HG02885 (cell line): Measurements from ENCODE around the gene SMIM12.
"Not testable (repeated sequence)": the region's sequence is repeated elsewhere in the genome, so short reads cannot be mapped to it uniquely, and the experiment has no call there.

Experiments
- ATAC-seq: cut with Tn5 transposase; IDR thresholded peaks from one replicate; pipeline ENCODE4 v1.9.1; 2021; ENCODE audit warnings: mild to moderate bottlenecking; ENCODE audit not compliant: unreplicated experiment, poor library complexity

The SMIM12 gene

DNA sequence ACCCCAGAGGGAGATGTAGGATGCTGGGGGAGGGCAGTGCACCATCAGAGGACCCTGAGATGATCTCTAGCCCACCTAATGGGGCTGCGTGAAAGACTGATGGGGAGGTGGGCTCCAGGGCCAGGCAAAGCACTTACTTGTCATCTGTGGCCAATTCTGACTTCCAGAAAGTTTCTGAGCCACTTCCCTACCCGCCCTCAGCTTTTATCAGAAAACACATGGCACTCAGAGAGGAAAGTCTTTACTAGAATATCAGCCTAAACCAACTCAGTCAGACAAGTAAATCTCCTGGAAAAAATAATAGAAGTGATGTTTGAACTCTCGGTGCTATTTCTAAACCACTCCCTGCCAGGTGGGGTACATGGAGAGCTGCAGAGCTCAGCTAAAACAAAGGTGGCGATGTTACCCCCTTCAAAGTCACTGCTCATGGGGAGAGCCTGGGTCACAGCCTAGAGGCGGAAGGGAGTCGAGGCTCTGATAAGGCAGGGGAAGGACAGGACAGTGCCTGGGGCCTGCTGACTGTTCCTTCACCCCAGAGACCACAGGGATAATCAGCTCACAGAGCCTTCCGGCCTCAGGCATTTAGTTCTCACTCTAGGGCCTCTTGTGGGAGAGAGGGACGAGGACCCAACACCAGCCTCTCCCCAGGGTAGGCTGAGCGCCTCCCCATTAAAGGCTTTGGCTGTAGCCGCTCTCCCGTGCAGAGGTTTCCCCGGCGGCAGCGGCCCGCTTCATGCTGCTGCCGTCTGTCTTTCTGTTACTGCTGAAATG, 14.2 kb downstream of the SMIM12 start:
- no peak for ATAC-seq

DNA sequence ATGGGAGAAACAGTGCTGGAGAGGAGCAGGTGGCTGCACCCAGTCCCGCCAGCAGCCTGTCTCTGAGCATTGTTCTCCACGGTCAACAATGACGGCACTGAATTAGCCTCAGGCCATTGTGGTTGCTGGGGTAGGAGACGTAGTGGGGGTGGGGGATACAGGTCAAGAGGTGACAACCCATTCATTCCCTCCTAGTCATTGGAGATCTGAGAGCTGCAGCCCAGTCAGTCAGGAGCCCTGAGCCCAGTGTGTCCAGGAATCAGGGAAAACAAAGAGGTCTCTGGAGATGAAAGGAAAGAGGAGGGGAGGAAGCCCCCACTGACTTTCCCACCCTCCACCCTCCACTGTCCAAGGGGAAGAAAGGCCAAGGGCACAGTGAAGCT, 15.3 kb downstream of the SMIM12 start:
- no peak for ATAC-seq

DNA sequence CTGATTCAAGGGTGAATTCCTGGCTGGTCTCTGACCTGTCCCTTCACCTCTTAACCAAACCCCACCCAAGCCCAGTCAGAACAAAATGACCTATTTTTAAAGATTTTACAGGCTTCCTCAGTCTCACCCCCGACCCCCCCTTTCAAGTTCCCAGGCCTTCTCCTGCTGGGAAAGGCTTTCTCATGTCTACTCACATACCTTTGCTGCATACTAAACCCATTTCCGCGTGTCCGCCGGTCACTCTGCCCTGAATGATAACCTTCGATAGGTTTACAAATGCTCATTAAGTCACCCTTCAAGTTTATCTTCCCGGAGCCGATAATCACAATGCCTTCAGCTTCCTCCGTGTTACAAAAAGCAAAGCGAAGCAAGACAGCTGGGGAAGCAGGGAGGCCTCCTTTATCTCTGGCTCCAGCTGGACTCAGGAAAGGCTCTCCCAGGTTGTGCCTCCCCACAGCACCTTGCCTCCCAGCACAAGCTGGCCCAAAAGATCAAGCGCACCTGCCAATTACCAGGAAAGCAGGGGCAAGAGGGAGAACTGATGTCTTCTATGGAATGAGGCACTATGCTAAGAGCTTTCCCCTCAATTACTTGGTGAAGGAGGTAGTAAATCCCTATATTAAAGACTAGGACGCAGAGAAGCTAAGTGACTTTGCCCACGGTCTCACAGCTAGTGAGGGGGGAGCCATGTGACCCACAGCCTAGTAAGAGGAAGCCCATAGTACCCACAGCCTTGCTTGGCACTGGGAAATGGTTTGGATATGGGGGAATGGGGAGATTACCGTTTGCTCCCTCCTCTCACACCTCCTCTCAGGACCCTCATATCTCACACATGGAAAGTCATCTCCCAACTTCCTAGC, 15.9 kb downstream of the SMIM12 start:
- no peak for ATAC-seq

DNA sequence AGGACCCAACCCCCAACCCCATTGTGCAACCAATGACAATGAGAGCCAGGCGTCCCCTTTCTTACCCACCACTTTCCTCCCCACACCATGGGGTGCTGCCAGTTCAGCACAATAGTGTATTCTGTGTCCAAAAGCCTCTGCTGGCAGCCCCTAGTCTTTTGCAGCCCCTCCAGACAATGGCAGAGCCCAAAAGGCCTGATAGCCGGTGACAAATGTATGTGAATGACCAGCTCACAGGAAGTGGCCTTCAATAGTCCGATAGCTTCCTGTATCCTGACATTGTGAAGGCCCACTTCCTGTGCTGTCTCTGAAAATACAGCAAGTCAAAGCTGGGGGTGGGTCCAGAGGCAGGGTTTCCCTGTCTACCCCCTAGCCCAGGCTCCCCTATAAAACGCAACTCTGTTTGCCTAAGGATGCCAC, 16.6 kb downstream of the SMIM12 start:
- ATAC-seq = no peak

DNA sequence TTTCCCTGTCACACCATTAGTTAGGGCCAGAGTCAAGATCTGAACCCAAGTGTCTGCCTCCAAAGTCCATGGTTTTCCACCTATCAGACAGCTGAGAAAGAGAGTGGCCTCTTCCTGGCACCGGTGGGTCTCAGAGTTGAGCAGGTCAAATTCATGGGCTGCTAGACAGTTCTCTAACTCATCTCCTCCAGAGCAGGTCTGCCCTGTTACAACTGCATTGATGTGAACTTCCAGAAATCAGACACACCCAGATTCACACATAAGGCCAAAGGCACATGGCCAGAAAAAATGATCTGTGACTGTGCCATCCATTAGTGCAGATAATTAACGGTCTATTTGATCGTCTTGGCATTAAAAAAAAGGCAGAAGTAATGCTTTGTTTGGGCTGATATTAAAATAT, 17.5 kb downstream of the SMIM12 start:
- no peak for ATAC-seq

DNA sequence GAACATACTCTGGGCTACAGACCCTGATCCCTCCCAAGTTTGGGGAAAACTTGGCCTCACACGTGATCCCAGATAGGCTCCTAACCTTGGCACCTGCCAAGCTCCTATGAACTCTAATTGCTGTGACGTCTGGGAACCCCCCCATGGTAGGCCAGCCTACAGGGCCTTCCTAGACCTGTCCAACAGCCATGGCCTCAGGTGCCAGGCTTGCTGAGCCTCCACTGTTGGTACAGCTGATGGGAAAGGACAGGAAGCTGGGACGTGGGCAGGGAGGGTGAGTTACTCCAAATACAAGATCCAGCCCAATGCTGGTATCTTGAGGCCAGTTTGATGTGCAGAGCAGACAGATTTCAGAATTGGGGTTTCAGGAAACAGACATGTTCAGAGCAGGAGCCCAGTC, 19.1 kb downstream of the SMIM12 start:
- no peak for ATAC-seq

DNA sequence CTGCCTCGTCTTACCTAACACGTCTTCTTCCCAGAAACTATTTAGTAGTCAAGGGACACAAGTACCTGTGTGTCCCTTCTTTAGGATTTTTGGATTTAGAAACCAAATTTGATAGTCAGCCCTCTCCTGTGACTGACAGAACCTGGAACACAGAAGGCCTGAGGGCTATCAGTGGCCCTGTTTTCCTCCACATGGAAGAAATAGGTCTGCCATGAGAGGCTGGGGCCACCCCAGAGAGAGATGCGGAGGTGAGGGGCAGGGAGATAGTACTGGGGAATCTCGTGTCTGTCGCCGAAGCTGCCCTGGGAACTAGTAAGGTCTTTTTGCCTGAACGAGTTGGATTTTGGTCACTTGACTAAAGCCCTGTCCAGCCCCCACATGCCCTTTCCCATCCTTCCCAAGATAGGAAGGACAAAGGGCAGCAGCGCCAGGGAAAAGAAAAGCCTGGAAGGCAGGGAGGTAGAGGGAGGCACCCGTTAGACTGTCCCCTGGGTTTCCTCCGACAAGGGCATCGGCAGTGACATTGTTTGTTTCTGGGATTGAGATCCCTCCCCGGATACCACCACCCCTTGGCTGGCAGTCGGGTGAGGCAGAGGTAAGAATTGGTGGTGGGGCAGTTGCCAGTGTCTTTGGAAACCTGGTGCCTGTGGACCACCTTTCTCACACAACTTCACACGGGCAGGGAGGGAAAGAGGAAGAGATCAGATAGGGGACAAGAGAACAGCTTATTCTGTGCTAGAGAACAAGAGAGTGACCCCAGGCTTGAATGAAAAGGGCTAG, 19.8 kb downstream of the SMIM12 start:
- no peak for ATAC-seq

DNA sequence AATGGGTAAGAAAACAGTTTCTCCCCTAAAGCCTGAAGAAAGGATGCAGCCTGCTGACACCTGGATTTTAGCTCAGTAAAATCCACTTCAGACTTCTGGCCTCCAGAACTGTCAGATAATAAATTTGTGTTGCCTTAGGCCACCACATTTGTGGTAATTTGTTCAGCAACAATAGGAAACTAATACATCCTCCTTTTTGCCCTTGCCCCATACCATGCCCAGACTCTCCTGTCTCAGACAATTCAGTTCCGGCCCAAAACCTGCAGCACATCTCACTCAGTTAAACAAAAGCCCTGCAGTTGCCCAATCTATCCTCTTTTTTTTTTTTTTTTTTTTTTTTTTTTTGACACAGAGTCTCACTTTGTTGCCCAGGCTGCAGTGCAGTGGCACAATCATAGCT, 25.8 kb downstream of the SMIM12 start:
- no peak for ATAC-seq

DNA sequence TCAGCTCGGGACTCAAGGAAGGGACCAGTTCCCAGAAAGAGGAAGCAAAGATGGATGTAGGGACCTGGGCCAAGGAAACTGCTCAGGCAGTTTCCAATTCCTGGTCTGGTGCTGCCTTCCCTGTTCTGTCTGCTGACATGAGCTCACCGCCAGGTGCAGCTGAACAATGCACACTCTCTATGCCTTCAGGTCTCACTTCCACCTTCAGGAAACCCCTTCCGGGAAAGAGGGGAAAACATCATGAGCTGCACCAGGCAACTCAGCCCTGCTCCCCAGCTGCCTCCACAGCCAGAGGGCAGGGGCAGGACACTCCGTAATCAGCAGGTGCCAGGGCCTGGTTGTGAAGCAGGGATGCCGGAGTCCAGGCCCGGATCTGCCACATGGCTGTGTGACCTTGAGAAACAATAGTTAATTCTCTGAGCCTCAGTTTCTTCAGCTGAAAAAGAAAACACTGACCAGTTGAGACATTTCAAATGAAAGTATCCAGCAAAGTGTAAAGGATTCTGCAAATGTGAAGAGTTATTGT, 27.8 kb downstream of the SMIM12 start:
- no peak for ATAC-seq

DNA sequence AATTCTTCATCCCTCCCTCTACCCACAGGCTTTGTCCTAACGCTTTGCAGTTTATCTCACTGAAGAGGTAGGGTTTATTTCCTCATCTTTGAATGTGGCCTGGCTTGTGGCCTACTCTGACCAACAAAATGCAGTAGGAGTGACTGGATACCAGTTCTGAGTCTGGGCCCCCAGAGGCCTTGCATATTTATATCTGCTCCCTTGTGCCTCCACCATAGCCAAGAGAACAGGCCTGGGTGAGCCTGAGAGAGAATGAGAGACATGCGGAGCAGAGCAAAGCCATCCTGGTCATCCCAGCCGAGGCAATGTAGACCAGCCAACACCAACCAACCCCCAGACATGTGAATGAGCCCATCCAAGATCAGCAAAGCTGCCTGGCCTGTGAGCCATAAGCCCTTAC, 30.3 kb downstream of the SMIM12 start:
- ATAC-seq = no peak

DNA sequence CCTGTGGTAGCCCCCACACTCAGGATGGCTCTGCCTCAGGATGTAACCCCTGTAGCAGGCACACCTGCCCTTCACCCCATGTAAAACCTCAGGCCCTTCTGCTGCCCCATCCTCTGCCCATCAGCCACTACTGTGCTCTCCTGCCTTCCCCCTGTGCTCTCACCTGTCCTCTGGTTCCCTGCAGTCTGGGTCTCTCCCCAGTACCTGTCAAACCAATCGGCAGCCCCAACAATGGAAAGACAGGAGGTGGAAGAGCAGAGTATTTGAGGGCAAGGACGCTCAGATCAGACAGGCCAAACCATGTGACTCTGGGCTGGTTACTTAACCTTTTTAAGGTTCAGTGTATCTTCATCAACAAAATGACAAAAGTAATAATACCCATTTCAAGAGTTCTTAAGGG, 30.9 kb downstream of the SMIM12 start:
- no peak for ATAC-seq

DNA sequence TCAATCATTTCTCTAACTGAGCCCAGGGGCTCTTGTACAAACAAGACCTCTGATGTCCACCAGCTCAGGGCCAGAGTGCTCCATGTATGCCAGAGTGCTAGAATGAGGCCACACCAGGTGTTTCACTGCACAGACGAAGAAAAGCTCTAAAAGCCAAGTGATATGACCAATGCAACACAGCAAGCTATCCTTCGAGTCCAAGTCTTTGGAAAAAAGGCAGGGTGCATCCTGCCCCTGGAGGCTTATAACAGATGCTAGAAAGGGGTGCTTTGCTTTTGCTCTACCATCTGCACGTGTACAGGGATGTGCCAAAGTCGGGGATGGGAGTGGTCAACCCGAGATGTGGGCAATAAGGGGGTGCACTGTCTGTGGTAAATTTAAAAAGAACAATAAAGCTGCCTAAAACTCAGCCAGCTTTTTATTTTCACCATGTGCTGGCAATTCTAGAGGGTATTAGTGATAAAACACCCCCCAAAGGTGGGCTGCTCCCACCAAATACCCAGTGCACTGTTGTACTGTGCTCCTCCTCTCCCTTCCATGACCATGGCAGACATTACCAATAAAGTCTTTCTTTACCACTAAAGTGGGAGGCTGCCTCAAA, 32.1 kb downstream of the SMIM12 start:
- no peak for ATAC-seq

DNA sequence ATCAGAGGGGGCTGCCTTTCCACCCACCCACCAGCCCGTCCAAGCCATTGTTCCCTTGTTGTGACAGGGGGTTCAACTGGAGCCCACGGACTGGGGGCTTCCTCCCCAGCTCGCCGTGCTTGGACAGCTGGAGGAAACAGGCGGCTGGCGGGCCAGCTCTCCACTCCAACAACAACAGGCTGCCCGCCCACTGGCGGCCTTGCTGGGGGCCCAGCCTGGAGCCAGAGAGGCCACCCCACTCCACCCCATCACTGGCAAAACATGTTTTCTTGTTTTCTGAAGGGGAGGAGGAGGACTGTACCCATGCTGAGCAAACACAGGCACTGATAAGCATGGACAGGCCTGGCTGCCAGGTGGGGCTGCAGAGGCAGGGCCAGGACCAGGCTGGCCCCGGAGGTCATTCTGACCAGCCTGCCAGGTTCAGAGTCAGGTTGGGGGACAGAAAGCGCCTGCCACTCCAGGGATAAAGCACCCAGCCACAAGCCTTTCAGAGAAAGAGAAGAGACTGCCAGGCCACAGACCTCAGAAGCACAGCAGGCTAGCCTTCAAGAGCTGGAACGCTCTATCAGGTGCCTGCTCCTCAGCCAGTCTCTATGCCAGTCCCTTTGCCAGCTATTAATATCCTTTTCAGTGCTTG, 34.0 kb downstream of the SMIM12 start:
- ATAC-seq = no peak

DNA sequence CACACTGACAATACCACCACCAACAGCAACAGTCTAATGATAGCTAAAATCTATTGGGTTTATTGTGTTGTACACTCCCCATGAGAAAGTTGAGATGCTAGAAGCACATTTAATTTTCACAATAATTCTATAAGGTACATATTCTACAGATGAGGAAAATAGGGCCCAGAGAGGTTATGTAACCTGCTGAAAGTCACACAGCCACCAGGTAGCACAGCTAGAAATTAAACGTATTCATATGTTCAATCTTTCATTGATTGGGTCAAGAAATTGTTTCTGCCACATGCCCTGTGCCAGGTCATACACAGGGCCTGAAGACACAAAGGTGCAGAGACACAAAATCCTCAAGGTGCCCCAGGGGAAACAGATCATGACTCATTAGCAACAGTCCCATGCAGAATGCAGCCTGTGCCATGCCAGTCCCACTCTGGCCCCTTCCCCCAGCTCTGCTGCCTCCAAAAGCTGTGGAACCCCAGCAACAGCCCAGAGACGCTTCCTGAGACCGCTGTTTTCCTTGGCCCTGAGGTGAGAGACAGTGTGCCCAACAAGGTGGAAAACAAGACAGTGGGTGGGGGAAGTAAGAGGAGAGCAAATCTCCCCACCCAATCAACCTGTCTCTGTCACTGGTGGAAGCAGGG, 34.6 kb downstream of the SMIM12 start:
- no peak for ATAC-seq

DNA sequence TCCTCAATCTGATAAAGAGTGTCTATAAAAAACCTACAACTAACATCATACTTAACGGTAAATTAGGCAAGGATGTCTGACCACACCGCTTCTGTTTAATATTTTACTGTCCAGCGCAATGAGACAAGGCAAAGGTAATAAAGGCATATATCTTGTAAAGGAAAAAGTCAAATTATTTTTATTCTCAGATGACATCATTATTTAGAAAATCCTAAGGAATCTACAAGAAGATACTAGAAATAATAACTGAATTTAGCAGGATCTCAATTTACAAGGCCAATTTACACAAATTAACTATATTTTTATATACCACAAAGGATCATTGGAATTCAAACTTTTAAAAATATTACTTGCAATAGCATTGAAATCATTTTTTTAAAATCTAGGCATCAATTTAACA, 37.3 kb downstream of the SMIM12 start:
- ATAC-seq = no peak

DNA sequence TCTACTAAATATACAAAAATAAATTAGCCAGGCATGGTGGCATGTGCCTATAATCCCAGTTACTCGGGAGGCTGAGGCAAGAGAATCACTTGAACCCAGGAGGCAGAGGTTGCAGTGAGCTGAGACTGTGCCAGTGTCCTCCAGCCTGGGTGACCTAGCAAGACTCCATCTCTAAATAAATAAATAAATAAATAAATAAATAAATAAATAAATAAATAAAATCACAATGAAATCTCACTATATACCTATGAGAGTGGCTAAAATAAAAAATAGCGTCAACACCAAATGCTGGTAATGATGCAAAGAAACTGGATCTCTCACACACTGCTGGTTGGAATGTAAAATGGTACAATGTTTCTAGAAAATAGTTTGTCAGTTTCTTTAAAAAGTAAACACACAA, 40.7 kb downstream of the SMIM12 start:
- not testable (repeated sequence) for ATAC-seq

DNA sequence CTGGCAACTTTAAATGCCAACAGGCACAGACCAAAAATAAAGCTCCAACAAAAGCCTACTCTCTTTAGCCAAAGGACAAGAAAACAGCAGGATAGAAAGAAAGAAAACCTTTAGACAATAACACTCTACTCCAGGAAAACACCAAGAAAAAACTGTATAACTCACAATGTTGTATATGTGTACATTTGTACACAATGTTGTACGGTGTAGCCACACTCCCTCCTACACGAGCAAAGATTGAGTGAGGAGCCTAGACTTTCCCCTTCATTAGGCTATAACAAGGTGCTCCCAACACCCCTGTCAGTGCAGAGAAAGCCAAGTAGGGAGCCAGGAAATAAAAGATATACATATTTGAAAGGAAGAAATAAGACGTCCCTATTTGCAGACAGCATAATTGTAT, 42.8 kb downstream of the SMIM12 start:
- ATAC-seq = no peak

DNA sequence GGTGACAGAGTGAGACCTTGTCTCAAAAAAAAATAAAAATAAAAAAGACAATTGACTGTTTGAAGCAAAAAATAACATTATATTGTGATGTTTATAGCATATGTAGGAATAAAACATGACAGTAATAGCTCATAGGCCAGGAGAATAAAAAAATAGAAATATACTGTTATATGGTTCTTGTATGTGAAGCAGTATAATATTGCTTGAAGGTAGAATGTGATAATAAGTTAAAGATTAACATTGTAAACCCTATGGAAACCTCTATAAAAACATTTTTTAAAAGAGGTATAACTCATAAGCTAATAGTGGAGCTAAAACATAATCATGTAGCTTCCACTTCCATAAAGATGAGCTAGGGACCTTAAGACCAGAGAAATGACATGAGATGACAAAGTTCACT, 43.2 kb downstream of the SMIM12 start:
- ATAC-seq = no peak

DNA sequence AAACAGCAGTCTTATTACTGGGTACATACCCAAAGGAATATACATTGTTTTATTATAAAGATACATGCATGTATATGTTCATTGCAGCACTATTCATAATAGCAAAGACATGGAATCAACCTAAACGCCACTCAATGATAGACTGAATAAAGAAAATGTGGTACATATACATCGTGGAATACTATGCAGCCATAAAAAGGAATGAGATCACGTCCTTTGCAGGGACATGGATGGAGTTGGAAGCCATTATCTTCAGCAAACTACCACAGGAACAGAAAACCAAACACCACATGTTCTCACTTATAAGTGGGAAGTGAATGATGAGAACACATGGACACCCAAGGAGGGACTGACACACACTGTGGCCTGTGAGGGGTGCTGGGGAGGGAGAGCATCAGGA, 48.8 kb downstream of the SMIM12 start:
- not testable (repeated sequence) for ATAC-seq
